ENCODE results near the gene ZBTB49.
A peak's percentile ranks its signal among the peaks of the same experiment; 100 is the strongest.

ZBTB49 gene

DNA sequence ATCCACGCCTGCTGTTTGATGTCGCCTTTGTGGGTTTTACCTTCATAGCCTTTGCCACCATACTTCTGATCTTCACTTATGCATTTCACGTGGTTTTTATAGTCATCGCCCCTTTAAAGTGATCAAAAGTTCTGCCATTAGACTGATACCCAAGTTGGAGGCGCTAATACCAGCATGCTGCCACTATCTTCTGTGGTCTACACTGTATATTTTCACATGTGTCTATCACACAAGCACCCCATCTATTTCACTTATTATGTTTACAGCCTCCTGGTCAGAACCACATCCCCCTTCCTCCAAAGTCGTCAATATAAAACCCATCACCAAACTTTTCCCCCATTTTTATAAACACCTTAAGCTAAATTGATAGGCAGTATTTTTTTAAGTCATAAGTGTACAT lies 8.3 kb upstream of the ZBTB49 start:
- DNase-seq, result no peak

DNA sequence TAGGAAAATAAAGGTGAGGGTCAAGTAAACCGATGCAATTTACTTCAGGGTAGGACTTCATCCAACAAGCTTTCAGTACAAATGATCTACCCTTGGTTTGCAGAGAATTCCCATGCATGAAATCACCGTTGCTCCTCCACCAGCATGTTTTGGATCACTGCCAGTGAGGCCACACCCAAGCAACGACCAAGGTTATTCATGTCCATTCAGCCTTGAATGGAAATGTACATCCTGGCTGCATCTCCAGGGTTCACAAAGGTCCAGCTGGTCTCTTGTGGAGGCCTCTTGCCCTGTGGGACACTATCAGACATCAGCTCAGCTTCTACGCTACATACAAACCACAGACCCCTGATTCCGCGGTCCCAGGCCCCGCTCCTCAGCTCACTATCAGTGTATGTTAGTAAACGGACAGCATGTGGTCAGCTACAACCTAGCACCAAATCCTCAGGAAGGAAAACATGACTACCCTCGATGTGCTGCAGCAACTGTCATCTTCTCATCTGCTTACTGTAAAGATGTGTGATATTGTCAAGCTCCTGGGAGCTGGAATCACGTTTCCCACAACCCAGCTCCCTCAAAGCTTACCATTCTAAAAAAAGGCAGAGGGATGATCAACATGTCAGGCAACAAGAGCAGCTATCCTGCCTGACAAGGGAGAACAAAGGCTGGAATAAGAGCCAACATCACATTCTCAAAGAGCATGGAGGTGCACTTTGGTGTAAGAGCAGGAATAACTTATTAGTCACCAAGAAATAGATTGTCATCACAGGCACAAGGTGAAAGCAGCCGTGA lies 5.0 kb upstream of the ZBTB49 start:
- no peak for DNase-seq

DNA sequence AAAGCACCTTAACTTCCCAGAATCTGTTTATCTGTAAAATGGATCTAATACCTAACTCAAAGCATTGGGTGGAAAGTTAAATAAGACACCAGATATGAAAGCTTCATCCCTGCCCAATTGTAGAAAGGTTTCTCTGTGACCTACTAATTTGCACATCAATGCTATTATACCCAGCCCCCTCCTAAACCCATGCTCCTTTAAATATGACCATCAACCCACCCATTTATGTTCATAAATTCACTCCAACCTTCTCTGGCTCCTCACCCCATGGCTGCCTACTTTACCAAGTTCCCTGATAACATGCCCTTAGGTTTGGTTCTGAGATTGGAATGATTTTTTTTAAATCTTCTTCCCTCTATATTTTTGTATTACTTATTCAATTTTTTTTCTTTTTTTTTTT lies 2.0 kb upstream of the ZBTB49 start:
- no peak for DNase-seq

DNA sequence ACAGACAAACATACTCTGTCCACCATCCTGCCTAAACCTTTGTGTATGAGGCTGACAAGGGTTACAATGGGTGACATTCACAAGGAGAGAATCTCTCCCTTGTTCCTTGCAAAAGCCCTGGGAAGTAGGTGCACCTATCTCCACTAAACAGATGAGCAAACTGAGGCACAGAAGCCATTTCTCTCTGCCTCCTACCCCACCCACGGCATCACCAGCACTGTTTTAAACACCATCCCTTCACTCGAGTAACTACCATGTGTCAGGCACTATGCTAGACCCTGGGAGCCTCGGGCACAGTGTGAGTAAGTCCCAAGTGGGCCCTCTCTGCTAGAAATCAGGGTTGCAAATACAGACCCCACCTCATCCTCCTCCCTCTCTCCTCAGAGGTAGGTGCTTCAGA lies 996 bp upstream of the ZBTB49 start:
- DNase-seq, result no peak

DNA sequence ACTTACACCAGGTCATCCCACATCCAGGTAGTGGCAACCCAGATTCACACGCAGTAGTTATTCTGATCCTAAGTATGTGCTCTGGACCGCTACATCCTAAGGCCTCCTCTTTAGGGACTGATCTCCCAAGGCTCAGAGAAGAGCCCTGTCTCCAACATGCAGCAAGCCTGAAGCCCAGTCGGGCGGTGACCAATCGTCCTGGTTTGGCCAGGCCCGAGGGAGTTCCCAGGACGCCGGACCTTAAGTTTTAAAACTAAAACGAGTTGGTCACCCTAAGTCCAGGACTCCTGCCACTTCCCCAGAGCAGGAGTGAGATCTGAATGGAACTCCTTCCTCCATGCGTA lies 482 bp upstream of the ZBTB49 start:
- DNase-seq, result peak in 1 of 3 donors; percentile 60

DNA sequence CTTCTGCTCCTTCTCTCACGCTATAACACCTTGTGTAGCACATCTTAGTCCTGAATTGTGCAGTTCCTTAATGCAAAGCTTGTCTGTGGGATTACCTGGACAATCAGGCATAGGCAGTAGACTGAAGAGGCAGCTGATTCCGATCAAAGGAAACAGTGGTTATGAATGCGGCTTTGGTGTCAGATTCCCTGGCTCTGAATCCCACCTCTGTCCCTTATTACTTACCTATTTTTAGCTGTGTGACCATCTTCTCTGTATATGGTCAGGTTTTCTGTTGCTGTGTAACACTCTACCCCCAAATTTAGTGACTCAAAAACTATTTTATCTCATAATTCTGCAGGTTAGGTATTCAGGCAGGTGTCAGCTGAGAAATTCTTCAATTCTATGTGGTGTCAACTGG lies 3.2 kb downstream of the ZBTB49 start:
- no peak for DNase-seq

DNA sequence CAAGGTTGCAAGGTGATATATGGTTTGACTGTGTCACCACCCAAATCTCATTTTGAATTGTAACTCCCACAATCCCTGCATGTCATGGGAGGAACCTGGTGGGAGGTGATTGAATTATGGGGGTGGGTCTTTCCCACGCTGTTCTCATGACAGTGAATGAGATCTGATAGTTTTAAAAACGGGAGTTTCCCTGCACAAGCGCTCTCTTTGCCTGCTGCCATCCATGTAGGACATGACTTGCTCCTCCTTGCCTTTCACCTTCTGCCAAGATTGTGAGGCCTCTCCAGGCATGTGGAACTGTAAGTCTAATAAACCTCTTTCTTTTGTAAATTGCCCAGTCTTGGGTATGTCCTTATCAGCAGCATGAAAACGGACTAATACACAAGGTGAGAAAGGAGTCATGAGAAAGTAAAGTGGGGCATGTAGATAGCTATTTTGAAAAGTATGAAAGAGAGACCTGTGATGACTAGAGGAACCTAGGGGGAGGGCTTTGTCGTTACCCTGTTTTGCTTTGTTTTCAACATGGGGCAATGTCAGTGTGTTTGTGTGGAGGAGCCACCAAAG lies 6.3 kb downstream of the ZBTB49 start:
- no peak for DNase-seq

DNA sequence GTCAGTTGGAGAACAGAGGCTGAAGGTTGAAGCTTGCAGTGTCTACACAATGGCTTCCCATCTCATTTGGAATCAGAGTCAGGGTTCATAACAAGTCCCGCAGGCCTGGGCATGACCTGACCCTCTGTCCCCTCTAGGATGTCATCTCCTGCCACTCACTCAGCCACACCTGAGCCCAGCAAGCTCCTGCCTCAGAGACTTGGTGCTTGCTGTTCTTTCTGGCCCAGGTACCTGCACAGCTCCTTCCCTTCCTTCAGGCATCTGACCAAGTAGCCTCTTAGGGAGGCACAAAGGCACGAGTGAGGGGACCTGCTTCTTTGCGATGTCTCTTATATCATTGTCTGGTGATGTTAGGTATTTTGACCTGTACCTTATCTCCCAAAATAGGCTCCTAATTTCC lies 9.0 kb downstream of the ZBTB49 start:
- DNase-seq, result no peak

DNA sequence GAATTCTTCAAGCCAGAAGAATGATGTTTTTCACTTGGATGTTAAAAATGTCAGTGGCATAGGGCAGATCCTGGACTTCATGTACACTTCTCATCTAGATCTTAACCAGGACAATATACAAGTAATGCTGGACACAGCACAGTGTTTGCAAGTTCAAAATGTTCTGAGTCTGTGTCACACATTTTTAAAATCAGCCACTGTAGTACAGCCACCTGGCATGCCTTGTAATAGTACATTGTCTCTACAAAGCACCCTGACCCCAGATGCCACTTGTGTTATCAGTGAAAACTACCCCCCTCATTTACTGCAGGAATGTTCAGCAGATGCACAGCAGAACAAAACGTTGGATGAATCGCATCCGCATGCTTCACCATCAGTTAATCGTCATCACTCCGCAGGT lies 11.9 kb downstream of the ZBTB49 start:
- no peak for DNase-seq

DNA sequence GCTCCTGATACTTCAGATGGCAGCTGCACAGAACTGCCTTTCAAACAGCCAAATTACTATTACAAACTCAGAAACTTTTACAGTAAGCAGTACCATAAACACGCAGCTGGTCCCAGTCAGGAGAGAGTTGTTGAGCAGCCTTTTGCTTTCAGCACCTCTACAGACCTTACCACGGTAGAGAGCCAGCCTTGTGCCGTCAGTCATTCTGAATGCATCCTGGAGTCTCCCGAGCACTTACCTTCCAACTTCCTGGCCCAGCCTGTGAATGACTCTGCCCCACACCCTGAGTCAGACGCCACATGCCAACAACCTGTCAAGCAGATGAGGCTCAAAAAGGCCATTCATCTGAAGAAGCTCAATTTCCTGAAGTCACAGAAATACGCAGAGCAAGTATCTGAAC lies 12.4 kb downstream of the ZBTB49 start:
- DNase-seq, result no peak

DNA sequence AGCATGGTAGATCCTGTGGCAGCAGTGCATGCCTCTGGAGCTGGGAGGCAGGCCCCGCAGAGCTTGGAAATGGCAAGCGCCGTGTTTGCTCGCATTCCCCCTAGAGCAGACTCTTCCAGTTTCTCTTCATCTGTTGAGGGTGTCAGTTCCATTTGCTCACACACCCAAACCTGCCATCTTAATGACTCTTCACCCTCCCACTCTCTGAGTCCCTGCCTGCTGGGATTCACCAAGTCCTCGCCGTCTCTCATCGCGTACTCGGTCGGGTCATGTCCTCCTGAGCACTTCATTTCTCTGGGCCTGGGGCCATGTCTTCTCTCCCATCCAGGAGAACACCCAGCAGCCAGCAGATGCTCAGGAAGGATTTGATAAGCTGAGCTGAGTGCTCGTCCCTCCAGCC lies 16.9 kb downstream of the ZBTB49 start:
- no peak for DNase-seq

DNA sequence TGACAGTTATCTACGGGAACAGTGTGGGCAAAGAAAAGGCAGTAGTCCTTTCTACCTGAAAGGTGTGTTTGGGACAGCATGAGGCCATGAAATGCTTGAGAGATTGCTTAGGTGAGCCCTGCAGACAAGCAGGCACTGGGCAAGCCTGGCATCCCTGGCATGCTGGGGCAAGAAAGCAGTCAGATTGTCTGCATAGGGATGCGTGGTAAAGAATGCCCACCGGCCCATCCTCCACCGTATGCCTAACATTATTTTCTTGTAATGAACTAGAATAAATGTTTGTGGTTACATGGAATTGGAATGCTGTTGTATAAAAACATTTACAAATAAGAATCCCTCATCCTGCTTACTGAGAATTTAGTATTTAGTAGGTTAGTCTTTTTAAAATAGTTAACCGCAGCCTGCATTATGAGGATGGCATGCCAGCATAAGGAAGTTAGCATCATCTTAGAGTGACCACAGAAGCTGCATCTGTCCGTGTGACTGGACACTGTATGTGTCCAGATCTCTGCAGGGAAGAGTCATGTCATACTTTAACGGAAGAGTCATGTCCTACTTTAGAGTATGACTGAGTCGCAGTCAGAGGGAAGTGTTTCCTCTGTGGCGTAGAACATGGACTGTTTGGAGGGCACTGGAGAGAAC lies 18.9 kb downstream of the ZBTB49 start:
- no peak for DNase-seq

DNA sequence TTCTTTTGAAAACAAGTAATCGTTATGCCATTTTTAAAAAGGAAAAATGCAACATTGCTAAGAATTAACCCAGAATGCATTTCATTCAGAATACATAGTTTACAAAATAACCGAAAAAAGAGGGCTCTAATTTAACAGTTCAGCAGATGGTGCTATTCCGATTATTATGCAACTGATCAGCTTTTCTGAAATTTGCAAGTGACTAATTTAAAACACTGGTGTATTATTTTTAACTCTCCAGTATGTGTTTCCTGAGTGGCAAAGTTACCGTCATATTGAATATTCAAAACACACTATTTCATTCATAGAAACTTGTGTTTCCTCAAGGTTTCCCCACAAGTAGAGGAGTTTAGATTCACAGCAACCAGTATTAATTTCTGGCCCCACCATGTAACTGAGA lies 21.1 kb downstream of the ZBTB49 start:
- DNase-seq, result no peak

DNA sequence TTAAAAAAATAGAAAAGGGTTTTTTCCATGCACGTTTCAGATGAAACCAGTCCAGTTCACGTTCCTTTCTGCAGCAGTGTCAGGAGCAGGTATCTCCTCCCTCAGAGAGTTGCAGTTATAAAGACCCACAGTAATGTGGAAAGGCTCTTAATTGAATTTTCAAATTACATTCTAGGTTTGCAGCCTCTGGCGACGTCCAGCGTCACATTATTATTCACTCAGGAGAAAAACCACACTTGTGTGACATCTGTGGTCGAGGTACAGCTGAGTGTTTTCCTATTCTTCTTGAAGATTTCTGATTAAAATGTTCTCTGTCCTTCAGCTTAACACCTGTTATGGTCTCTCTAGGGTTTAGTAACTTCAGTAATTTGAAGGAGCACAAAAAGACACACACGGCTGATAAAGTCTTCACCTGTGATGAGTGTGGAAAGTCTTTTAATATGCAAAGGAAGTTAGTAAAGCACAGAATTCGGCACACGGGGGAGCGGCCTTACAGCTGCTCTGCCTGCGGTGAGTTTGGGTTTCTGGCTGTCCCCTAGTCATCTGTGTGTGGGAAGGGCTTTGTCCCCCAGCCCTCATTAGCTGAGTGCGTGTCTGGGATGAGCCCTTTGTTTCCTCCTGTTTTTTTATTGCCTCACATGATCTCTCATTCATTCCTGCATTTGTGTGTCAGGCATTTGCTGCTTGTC lies 25.6 kb downstream of the ZBTB49 start:
- no peak for DNase-seq

DNA sequence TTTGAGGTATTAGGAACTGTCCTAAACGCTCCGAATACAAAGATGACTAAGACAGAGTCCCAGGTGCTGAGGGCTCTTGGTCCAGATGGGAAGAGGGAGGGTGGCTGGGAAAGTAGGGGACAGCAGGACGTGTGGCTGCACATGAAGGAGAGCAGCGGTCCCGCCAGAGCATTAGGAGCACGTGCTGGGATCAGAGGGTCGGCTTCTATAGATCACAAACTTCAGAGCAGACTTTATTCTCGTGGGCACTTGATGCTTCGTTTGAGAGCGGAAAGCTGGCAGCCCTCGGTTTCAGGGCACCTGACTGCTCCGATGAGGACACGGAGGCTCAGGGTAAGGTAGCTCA lies 26.1 kb downstream of the ZBTB49 start:
- DNase-seq, result no peak

DNA sequence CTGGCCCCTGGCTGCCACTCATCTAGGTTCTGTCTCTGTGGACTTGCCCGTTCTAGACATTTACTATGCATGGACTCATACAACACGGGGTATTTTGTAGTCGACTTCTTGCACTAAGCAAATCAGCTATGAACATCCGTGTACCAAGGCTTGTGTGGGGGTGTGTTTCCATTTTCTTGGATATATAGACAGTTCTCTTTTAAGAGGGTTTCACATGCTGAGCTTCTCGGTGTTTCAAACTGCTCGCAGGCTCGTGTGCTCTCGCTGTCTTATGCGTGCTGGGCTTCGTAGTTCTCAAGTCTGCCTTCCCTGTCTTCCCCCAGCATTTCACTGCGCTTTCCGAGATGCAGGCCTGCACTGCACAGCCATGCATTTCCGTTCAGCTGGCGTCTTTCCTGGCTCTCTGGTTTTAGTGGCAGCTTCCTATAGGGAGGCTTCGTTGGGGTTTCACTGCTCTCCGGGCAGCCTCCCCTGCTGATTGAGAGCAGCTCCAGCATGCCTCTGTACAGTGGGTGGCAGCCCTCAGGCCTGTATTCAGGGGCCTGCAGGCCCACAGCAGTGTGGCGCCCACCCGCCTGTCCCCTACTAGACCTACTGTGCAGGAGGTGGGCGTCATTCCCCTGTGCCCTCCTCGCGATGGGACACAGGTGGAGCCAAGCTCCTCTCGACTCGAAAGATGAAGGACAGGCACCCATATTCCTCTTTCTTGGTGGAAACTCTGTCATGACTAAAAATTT lies 27.6 kb downstream of the ZBTB49 start:
- DNase-seq, result no peak

DNA sequence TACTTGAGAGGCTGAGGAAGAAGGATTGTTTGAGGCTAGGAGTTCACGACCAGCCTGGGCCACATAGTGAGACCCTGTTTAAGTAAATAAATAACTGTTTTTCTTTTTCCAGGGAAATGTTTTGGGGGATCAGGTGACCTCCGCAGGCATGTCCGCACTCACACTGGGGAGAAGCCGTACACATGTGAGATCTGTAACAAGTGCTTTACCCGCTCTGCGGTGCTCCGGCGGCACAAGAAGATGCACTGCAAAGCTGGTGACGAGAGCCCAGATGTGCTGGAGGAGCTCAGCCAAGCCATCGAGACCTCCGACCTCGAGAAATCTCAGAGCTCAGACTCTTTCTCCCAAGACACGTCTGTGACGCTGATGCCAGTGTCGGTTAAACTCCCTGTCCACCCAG lies 30.5 kb downstream of the ZBTB49 start:
- no peak for DNase-seq

DNA sequence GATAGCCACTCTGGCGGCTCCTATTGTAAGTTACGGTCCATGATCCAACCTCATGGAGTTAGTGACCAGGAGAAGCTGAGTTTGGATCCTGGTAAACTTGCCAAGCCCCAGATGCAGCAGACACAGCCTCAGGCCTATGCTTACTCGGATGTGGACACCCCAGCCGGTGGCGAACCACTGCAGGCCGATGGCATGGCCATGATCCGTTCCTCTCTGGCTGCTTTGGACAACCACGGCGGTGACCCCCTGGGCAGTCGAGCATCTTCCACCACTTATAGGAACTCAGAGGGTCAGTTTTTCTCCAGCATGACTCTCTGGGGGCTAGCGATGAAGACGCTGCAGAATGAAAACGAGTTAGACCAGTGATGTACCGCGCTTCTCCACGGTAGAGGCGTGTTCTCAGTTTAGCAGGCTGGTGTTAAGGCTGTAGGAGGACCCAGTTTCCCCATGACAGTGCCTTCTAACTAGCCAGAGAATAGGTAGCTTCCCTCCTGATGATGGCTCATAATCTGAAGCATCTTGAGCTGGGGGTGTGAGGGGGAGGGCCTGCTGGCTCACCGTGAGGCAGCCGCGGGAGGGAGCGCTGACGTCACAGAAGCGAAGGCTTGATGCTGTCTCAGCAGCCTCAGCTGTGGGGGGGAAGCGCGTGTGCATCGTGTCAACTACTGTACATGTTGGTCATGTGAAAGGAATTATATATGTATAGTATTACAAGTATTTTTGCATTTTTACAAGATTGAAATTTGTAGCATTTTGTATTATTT lies 31.1 kb downstream of the ZBTB49 start:
- no peak for DNase-seq

DNA sequence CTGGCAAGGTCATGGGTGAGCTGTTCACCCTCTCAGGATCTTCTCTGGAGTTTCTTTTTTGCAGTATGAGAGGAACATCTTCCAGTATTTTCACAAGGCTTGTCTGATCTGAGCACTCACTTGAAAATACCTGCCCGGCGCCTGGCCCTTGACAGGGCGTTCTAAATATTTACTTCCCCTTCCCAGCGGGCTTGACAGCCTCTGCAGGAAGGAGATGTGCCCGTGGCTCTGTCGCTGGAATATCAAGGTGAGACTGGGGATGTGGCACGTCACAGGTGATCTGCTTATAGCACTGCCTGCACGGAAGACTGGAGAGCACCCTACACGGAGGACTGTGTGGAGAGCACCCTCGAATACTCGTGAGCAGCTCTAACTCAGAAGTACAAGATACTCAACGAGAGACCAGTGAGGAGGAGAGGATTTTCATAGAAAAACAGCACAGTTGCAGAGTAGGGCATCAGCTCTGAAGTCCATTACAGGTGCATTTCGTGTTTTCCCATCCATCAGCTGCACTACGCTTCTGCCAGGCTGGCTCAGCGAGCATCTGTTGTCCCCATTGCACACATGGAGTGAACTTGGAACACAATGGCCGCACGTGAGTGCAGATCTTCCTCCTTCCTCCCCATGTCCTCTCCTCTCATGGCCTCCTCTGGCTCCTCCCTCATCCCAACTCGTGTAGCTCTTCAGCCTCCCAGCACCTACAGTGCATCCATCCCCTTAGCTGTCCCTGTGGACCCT lies 32.1 kb downstream of the ZBTB49 start:
- DNase-seq, result no peak

DNA sequence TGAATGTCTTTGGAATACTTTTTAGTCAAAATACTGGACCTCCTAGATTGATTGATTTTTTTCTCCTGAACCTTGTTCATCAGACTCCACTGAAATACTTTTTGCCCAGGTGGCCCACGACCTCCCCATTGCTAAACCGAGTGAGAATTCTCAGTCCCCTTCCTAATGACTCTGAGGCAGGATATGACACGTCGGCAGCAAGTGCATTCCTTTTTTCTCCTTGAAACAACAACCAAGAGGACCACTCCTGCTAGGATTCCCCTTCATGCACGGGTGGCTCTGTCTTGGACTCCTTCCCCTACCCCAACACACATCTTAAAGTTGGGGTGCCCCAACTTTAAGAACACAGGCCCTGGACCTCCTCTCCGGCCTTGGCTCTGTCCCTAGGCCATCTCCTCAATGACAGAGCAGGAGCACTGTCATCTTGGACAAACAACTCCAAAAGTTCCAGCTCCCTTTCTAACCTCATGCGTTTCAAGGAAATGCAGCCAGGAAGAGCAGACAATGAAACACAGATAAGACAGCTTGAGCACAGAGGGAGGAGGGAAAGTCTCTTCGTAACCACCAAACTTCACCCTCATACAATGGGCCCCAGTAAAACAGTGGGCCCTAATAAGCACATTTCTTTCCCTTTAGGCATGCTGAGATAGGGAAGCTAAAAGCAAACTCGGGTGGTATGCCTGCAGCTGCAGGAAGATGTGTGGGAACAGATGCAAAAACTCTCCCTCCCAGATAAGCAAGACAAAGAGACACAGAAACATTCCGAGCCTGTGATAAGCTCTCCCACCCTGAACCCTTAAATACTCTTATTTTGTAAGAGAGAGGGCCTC lies 33.9 kb downstream of the ZBTB49 start:
- no peak for DNase-seq

DNA sequence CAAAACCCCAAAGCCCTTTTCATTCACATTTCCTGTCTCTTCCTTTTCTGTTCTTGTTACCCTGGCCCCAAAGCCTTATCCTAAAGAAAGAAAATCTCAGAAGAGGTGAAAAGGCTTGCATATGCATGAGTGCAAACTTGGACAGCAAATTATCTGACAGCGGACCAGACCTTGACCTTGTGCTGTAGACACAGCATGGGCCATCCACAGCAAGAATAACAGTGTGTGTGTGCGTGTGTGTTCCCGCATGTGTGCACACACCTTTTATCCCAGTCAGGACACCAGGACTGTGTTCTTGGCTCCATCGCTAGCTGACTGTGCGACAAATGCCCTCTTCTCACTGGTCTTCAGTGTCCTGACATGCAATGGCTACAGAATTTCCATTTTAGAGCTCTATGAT lies 35.3 kb downstream of the ZBTB49 start:
- no peak for DNase-seq
